NOMO-1 treated with dmso at 0.1 percent for 144 hours (cell line): ENCODE measurements around the gene ALMS1.
"Not testable (repeated sequence)": the region's sequence is repeated elsewhere in the genome, so short reads cannot be mapped to it uniquely, and the experiment has no call there.

Experiments used
- DNase-seq: peaks from one replicate; lab custom pipeline; 2025; ENCODE audit not compliant: unreplicated experiment; lab: John Stamatoyannopoulos, UW

Gene ALMS1

DNA sequence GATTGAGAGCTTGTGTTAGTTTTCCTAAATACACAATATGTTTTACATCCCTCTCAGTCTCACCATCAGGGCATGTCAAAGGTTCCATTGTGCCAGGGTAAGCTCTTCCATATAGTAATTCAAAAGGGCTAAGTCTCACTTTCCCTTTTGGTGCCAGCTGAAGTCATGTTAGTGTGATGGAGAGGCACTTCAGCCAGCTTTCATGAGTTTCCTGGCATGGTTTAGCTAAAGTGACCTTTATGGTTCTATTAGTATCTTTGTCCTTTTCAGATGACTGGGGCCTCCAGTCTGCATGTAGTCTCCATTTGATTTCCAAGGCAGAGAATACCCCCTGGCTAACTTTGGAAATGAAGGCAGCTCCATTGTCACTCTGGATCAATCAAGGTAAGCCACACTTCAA lies 229.4 kb downstream of the ALMS1 start:
- no peak for DNase-seq

DNA sequence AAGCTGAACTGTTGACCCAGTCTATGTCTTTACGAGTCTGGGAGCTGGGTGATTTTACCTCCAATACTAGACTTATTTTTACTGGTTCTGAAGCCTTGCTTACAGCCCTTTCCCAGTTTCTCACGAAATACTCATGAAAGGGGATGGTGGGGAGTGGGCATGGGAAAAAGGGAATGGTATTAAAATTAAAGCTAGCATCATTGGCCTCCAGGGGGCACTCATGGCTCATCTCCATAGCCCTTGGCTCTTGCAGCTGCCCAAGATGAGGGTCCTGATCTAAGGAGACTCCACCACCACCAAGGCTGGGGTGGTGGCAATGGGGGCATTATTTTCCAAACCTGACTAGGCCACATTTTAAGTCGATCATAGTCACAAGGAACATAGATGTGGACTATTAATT lies 234.3 kb downstream of the ALMS1 start:
- DNase-seq, result not testable (repeated sequence)

DNA sequence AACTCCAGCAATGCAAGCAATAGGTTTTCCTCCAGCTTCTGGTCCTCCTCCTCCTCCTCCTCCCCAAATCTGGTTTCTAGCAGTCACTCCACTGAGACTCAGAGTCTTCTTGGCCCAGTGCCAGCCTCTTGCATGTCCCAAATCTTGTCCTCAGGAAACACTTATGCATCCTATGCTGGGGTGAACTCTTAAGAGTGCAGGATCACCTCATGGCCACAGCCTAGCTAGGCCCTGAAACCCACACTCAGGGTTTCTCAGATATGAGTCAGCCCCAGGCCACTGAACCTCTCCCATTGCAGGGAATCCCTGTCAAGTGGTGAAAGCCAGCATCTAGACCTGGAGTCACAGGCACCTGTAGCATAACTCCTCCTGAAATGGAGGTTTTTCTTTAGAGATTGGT lies 238.4 kb downstream of the ALMS1 start:
- not testable (repeated sequence) for DNase-seq

DNA sequence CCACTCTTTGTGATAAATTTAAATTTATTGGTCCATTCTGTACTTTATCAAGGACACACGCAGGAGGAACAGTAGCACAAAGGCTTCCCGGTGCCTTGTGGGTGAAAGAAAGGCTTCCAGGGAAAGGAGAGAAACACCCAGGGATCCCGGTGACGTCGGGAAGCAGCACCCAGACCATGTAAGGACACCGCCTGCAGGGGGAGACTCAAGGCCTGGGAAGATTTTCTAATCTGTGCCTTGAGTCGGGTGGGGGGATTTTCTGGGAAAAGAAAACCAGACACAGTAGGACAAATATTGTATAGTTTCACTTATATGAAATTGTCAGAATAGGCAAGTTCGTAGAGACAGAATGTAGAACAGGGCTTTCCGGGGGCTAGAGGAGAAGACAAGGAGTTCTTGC lies 239.0 kb downstream of the ALMS1 start:
- not testable (repeated sequence) for DNase-seq

DNA sequence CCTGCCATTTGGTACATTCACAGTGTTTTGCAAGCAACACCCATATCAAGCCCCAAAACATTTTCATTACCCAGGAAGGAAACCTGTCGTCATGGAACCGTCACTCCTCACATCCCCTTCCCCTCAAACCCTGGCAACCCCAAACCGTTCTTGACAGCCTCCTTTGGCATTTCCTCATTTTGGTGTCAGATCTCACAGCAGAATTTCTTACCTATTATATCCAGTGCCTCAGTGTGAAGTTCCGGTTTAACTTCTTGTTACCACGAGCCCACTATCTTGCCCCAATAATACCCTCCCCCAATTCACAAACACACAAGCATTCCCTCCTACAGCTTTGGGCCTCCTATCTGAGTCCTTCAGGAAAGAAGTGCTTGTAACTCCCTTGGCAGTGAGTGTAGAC lies 240.6 kb downstream of the ALMS1 start:
- peak; percentile 3 for DNase-seq

DNA sequence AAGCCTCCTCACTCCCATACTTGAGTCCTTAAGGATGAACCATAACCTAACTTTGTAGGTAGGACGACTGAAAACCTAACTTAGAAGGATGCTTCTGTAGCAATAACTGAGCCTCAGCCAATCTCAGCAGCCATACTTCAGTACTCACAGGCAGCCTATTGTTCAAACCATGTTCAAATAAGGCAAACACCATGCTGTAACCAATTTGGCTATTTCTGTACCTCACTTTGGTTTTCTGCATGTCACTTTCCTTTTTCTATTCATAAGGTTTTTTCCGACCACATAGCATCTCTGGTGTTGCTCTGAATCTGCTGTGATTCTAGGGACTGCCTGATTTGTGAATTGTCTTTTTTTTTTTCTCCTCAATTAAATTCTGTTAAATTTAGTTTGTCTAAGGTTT lies 242.9 kb downstream of the ALMS1 start:
- not testable (repeated sequence) for DNase-seq

DNA sequence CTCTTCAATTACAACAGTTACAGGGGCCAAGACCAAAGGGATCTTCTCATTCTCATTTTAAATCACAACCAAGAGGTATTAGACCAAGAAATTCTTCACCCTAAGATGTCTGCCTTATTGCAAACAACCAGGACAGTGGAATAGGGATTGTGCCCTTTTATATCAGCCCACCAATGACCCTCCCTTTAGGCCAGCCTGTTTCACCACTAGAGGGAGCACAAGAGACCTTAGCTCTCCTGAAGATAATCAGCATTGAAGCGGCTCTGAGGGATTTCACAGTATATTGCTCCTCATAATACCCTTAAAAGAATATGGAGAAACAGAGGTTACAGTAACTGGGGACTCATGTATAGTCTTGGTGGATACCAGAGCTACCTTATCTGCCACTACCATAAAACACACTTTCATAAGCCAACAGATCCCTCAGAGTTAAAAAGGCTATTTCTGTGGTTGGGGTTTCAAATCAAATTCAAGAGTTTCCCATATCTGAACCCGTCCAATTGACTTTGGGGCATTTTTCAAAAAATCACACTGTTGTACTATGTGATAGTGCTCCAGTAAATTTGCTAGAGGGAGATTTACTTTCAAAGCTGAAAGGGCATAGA lies 245.1 kb downstream of the ALMS1 start:
- DNase-seq, result not testable (repeated sequence)

DNA sequence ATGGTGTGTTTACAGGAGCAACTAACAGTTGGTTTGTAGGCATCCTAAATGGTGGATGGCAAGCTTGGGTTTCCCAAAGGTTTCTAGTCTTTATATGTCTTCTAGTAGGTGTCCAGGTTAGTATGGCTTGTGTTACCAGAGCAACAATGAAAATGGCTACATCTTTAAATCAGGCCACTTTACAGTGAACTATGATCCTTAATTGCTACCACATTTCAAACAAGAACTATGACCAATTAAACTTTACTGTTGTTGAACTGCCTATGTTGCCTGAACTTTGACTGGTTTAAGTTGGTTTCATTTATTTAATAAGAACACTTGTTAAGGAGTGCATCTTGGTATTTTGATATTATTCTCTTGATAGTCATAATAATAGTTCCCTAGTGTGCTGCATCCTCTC lies 251.3 kb downstream of the ALMS1 start:
- DNase-seq, result not testable (repeated sequence)

DNA sequence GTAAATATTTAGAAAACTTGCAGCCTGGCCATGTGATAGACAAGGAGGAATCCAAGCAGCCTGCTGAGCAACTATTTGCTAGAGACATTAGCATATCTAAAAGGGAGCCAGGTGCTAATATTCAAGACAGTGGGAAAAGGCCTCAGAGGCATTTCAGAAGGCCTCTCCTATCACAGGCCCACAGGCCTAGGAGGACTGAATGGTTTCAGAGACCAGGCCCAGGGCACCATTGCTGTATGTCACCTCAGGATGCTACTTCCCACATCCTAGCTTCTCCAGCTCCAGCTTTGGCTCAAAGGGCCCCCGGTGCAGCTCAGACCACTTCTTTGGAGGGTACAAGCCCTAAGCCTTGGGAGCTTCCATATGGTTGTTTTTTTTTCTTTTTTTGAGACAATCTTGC lies 252.8 kb downstream of the ALMS1 start:
- DNase-seq, result no peak

DNA sequence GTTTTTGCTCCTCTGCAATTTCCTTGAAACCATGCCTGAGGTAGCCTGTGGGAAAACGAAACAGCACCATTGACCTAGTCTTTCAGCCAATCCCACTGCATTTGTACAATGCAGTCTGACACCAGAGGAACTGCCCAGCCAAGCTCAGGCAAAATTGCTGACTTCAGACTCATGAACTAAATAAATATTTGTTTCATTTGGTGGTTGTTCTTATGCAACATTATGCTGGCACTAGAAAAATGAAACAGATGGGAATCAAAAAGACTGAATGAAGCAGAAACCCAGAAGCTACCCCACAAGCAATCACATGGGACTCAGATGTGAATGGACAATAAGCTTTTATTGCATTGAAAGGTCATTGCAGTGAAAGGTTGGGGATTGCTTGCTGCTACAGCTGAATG lies 254.9 kb downstream of the ALMS1 start:
- DNase-seq, result no peak

DNA sequence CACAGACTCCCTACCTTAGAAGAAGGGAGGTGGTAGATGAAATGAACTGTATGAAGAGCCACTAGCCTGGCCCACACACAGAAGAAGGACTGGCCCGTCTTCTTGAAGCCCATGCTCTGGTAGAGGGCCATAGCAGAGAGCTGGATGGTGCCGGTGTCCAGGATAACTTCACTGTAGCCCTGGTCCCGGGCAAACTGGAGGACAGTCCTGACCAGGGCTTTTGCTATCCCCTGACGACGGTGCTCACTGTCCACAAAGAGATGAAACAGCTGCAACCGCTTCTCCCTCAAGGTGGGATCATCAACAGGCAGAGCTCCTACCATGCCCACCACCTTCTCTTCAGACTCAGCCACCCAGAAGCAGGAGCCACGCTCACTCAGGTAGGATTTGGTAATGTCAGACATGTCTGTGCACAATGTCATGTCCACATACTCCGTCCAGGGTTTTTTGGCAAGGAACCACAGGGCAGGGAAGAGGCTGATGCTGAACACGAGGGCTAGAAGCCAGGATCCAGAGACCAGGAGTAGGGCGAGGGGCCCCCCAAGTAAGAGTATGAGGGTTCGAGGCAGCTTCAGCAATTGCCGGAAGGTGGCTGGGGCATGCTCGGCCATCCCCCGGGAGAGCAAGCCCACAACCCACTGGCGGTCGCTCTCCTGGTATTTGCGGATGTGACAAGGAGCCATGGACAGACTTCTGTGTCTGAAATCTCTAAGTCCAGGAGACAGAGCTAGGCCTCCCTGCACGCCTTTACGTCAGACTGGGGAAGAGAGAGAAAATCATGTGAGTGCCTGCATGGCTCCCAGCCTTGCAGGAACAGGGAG lies 255.5 kb downstream of the ALMS1 start:
- no peak for DNase-seq

DNA sequence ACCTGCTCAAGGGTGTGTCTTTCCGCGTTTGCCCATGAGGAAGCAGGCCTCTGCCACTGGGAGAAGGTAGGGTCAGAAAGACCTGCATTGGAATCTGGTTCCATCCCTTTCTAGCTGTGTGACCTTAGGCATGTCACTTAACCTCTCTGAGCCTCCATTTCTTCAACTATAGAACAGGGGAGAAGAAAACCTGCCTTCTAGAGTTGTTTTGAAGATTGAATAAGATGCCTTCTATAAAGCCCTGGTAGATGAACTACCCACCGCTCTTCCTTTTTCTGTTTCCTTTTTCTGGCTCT lies 256.1 kb downstream of the ALMS1 start:
- DNase-seq, result no peak

DNA sequence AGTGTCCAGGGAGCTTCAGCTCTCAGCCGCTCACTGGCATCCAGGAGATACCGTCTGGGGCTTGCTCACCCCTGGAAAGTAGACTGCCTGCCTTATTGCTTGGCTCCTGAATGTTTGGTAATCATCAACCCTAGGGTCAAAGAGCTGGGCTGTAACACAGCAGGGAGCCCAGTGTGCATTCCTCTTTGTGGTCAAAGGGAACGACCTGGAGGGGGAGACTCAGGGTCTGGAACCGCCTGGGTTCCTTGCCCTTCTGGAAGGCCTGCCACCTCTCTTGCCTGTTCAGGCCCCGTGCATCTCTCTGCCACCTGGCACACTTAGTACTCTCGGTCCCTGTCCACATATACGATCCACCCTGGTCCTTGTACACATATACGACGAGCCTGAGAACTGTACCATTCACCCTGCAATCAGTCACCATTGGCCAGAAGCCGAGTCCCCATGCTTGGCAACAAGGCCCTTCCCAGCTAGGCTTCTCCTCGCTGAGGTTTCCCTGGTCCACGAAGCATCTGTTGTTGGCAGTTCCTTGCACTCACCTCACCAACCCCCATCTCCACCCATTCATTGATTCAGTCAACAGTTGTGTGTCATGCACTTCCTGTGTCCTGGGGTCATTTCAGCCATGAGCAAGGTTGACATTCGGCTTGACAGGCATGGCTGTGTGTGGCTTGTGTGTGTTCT lies 256.8 kb downstream of the ALMS1 start, which contains the start of gene NAT8:
NAT8 (minus strand) TSS at position 85 of the 681 bp plus-strand sequence. CDS start 794 bp downstream, outside the sequence.
- no peak for DNase-seq

DNA sequence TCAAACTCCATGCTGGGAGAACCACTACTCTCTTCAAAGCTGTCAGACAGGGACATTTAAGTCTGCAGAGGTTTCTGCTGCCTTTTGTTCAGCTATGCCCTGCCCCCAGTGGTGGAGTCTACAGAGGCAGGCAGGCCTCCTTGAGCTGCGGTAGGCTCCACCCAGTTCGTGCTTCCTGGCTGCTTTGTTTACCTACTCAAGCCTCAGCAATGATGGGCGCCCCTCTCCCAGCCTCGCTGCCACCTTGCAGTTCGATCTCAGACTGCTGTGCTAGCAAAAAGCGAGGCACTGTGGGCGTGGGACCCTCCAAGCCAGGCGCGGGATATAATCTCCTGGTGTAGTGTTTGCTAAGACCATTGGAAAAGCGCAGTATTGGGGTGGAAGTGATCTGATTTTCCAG lies 262.1 kb downstream of the ALMS1 start:
- DNase-seq, result not testable (repeated sequence)

DNA sequence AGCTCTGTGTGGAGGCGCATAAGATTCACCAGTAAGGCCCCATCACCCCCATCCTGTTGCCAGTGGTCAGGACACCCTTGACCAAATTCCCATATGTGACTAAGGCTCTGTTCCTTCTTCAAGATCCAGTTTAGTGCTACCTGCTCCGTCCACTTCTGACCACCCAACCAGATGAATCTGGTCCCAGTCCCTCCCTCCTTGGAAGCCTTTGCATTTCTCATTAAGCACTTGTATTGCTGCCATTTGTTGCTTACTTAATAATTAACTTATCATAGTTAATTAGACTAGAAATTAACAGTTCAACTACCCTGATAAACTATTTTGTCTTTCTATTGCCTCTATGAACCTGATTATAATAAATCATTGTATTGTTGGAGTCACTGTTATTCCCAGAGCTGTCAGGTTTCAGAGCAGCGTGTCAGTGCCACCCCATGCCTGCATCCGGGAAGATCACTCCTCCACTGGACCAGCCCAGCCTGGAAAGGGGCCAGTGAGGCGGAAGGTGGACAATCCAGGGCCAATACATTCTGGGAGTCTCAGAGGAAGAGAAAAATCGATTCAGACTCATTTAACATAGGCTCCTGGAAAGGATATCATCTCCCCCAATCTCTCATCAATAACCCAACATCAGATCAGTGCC lies 266.1 kb downstream of the ALMS1 start:
- DNase-seq, result no peak

DNA sequence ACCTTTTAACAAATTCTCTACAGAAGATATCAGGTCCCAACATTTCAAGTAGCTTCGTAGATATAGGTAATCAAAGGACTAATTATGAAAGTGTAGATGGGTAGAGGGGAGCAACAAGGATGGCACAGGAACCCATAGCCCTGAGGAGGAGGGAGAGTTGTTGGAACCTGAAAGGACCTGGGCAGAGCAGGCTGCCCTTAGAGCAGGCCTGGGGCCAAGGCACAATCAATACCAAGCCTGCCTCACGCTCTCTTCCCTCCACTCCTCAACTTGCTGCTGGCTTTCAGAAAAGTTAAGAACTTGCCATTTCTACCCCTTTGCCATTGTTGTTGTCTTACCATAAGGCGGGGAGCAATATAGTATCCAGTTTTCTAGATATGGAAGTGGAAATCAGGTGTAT lies 266.7 kb downstream of the ALMS1 start:
- DNase-seq, result no peak

DNA sequence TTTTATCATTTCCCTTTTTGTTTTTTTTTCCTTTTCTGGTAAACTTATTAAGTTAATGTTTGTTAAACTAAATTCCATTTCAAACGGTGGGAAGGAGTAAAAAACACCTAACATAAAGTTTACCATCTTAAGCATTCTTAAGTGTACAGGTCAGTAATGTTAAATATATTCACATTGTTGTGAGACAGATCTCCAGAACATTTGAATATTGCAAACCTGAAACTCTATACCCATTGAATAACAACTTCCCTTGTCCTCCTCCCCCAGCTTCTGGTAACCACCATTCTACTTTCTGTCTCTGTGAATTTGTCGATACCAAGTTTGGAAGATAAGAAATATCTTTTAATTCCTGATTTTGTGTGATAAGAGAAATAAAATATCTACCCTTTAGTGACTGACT lies 268.5 kb downstream of the ALMS1 start:
- DNase-seq, result no peak
